OCI-LY7 (cell line): ENCODE measurements around the gene ARHGAP6. TPM values are rescaled to one million over a fixed set of nuclear protein-coding genes. Genes with fewer than 3 reads are reported as not detected.

ENCODE experiments used
- BruUV-seq: library from RNA; stranded (reverse); fragments of 400-500 nt; replicated peaks from 2 replicates; lab custom pipeline; 2021; lab: Mats Ljungman, UMichigan
- CTCF ChIA-PET: fragments of 300-600 bp; sonication (Branson Sonifier 250); formaldehyde crosslinking; loops from one replicate; lab custom pipeline; 2022; ENCODE audit warnings: antibody characterized with exemption; ENCODE audit not compliant: unreplicated experiment; lab: Charles Lee
- POLR2A ChIA-PET: fragments of 300-600 bp; sonication (Branson Sonifier 250); formaldehyde crosslinking; loops from one replicate; lab custom pipeline; 2022; ENCODE audit warnings: antibody characterized with exemption; lab: Charles Lee
- DNase-seq: peaks from one replicate; pipeline ENCODE4 v3.0.0-alpha.2; 2015; ENCODE audit warnings: low spot score
- H2AFZ ChIP-seq: fragments of 200-600 bp; sonication (generic), shearing (Covaris generic); 2 replicates; pipeline ENCODE4 v1.6.1; 2014; ENCODE audit warnings: mild to moderate bottlenecking, antibody characterized with exemption, low read length, moderate library complexity
- H3K27ac ChIP-seq: fragments of 200-600 bp; sonication (generic); 2 replicates; pipeline ENCODE4 v1.5.1; 2014; ENCODE audit warnings: mixed run types, low read depth, mild to moderate bottlenecking, moderate library complexity, low read length, inconsistent platforms; ENCODE audit not compliant: poor library complexity, severe bottlenecking
- H3K36me3 ChIP-seq: fragments of 200-600 bp; sonication (generic); 2 replicates; pipeline ENCODE4 v1.6.1; 2014; ENCODE audit warnings: mild to moderate bottlenecking, antibody characterized with exemption, low read length, moderate library complexity, mixed read lengths; ENCODE audit not compliant: insufficient read depth
- H3K4me1 ChIP-seq: fragments of 200-600 bp; sonication (generic); 2 replicates; pipeline ENCODE4 v1.5.1; 2014; ENCODE audit warnings: mild to moderate bottlenecking, low read length; ENCODE audit not compliant: insufficient read depth, poor library complexity, severe bottlenecking
- H3K4me2 ChIP-seq: fragments of 200-600 bp; sonication (generic); 2 replicates; pipeline ENCODE4 v1.6.1; 2014; ENCODE audit warnings: mild to moderate bottlenecking, low read length
- H3K4me3 ChIP-seq: fragments of 200-600 bp; sonication (generic); 2 replicates; pipeline ENCODE4 v1.5.1; 2014; ENCODE audit warnings: mild to moderate bottlenecking, low read depth, low read length; ENCODE audit not compliant: poor library complexity, severe bottlenecking
- H3K79me2 ChIP-seq: fragments of 200-600 bp; sonication (generic); 2 replicates; pipeline ENCODE4 v1.6.1; 2016; ENCODE audit warnings: low read depth, mild to moderate bottlenecking, low read length, moderate library complexity, mixed read lengths; ENCODE audit not compliant: insufficient read depth
- H3K9me2 ChIP-seq: fragments of 200-600 bp; sonication (generic); 2 replicates; pipeline ENCODE4 v1.6.1; 2016; ENCODE audit warnings: mild to moderate bottlenecking, low read length, mixed read lengths; ENCODE audit not compliant: insufficient read depth
- H3K9me3 ChIP-seq: fragments of 200-600 bp; sonication (generic); 2 replicates; pipeline ENCODE4 v1.6.1; 2014; ENCODE audit warnings: mild to moderate bottlenecking, mixed run types, low read length, mixed read lengths
- H4K20me1 ChIP-seq: fragments of 200-600 bp; sonication (generic); 2 replicates; pipeline ENCODE4 v1.6.1; 2014; ENCODE audit warnings: mild to moderate bottlenecking, antibody characterized with exemption, low read length, moderate library complexity, mixed read lengths; ENCODE audit not compliant: insufficient read depth
- CTCF ChIP-seq: fragments of 200-600 bp; sonication (generic); conservative IDR thresholded peaks from 2 replicates; pipeline ENCODE4 v1.5.1; 2014; ENCODE audit warnings: mild to moderate bottlenecking, antibody characterized with exemption, low read length, moderate library complexity, mixed read lengths
- EZH2phosphoT487 ChIP-seq: fragments of 200-600 bp; sonication (generic); IDR thresholded peaks from 2 replicates; pipeline ENCODE4 v1.6.1; 2018; ENCODE audit warnings: low read depth, borderline replicate concordance, mild to moderate bottlenecking, mixed run types, antibody characterized with exemption, low read length, moderate library complexity, mixed read lengths
- intact Hi-C: fragments of 100-400 bp; cut with micrococcal nuclease; formaldehyde crosslinking; loops from one replicate; pipeline ENCODE4 v1.10.0; 2022; ENCODE audit not compliant: unreplicated experiment
- total RNA-seq, 2 experiments: library from RNA; depleted of rRNA in 1 of 2; stranded (reverse); fragments of >200 nt in 1 of 2; shearing (Covaris generic) in 1 of 2; gene quantifications; 2 replicates each; pipeline ENCODE4 v1.2.3, GENCODE V29; 2014 to 2022

The ARHGAP6 gene
- total RNA-seq, 2 experiments from 2014 or later, result not detected

- no peak overlapping the region for H3K27ac ChIP-seq
- H3K9me2 ChIP-seq, result no peaks in the 10 kb centered on the region
- H3K4me3 ChIP-seq, result no peak overlapping the region
- H4K20me1 ChIP-seq, result no peaks in the 10 kb centered on the region
- ChIA-PET POLR2A (no interaction called here), CTCF (interaction anchor here (1.0 kb wide), 1 partner anchor 16 kb away, joined by 3 read pairs; no protein-coding TSS in a partner anchor)
- H3K9me3 ChIP-seq, result no peaks in the 10 kb centered on the region
- TF ChIP-seq CTCF, result no peak
- no peak for TF ChIP-seq EZH2phosphoT487
- no TSS peak for BruUV-seq
- H3K79me2 ChIP-seq, result no peaks in the 10 kb centered on the region
- intact Hi-C loops, result no loop called here
- DNase-seq, result no peak
- no peak overlapping the region for H3K4me2 ChIP-seq
- H3K4me1 ChIP-seq, result no peaks in the 10 kb centered on the region
- no peaks in the 10 kb centered on the region for H3K36me3 ChIP-seq
- no peak overlapping the region for H2AFZ ChIP-seq
Measured at GRCh38 chrX:11398785-11399184, 266.9 kb downstream of the ARHGAP6 start.

GRCh38 chrX:11398139-11398538 is 267.6 kb downstream of the ARHGAP6 start:
- Histone ChIP-seq H3K9me2 (no peaks in the 10 kb centered on the region), H3K79me2 (no peaks in the 10 kb centered on the region), H3K27ac (no peak overlapping the region), H3K4me2 (no peak overlapping the region), H4K20me1 (no peaks in the 10 kb centered on the region), H3K4me3 (no peak overlapping the region), H3K9me3 (no peaks in the 10 kb centered on the region), H3K36me3 (no peaks in the 10 kb centered on the region), H3K4me1 (no peaks in the 10 kb centered on the region), H2AFZ (no peak overlapping the region)
- ChIA-PET CTCF (no interaction called here), POLR2A (no interaction called here)
- no TSS peak for BruUV-seq
- no peak for TF ChIP-seq CTCF
- no peak for TF ChIP-seq EZH2phosphoT487
- no peak for DNase-seq
- intact Hi-C loops, result no loop called here

GRCh38 chrX:11397680-11398079 is 268.0 kb downstream of the ARHGAP6 start:
- Histone ChIP-seq H3K36me3 (no peaks in the 10 kb centered on the region), H3K4me1 (no peaks in the 10 kb centered on the region), H3K4me2 (no peak overlapping the region), H2AFZ (no peak overlapping the region), H3K4me3 (no peak overlapping the region), H3K79me2 (no peaks in the 10 kb centered on the region), H3K9me3 (no peaks in the 10 kb centered on the region), H4K20me1 (no peaks in the 10 kb centered on the region), H3K27ac (no peak overlapping the region), H3K9me2 (no peaks in the 10 kb centered on the region)
- intact Hi-C loops, result no loop called here
- TF ChIP-seq CTCF (no peak), EZH2phosphoT487 (no peak)
- DNase-seq, result no peak
- POLR2A ChIA-PET, result no interaction called here
- BruUV-seq, result no TSS peak
- CTCF ChIA-PET, result no interaction called here
